SH-SY5Y (cell line): Measurements from ENCODE around the gene FAM222A.

ENCODE experiments used
- GATA2 ChIP-seq: IDR thresholded peaks from 2 replicates; pipeline ENCODE4 v1.6.1; 2011; ENCODE audit warnings: mild to moderate bottlenecking, low read depth, low read length
- GATA3 ChIP-seq: IDR thresholded peaks from 2 replicates; pipeline ENCODE4 v1.6.1; 2011; ENCODE audit warnings: low read depth, mild to moderate bottlenecking, low read length, moderate library complexity

GRCh38 chr12:109671502-109671901, 42.1 kb upstream of the FAM222A start:
- no peak for TF ChIP-seq GATA2
- no peak for TF ChIP-seq GATA3
